ENCODE measurements around the gene MBD6.

DNA sequence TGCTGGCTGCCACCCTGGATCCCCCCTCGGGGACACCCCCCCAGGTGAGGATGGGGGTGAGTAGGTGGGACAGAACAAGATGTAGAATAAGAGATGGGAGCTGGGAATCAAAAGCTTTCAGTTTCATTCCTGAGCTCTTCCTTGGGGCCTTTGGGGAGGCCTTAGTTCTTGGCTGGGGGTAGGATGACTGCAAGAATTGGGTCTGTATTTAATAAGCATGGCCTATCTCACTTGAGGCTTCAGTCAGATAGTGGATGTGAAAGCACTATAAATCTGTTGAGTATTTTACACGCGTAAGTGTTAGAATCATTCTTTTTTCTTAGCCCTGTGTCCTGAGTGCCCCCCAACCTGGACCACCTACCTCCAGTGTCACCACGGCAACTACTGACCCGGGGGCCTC, 4.6 kb downstream of the MBD6 start:
- no peak for TF ChIP-seq EZH2 (IDR thresholded peaks at IDR 0.05)
- TF ChIP-seq CTCF (IDR thresholded peaks at IDR 0.05): no peak
- TF ChIP-seq EZH2phosphoT487 (IDR thresholded peaks at IDR 0.05): no peak

All from neural progenitor cell (in vitro differentiated cells).